Esophagus muscularis mucosa (tissue), 3 donors: Measurements from ENCODE around the gene SPRR2E.

Experiments used
- EP300 ChIP-seq: sonication (generic); formaldehyde crosslinking; IDR thresholded peaks from one replicate; pipeline ENCODE4 v1.6.1; 2017; ENCODE audit warnings: antibody characterized with exemption
- TF ChIP-seq, protein P1 (sequence below), 3 experiments: fragments of 200-600 bp in 2 of 3; fragments of 450-650 bp in 1 of 3; sonication (generic) in 2 of 3; IDR thresholded peaks; one replicate each; pipeline ENCODE4 v1.5.1; 2017 to 2019; ENCODE audit warnings: antibody characterized with exemption in 3 of 3, mild to moderate bottlenecking in 2 of 3, moderate library complexity in 1 of 3

DNA sequence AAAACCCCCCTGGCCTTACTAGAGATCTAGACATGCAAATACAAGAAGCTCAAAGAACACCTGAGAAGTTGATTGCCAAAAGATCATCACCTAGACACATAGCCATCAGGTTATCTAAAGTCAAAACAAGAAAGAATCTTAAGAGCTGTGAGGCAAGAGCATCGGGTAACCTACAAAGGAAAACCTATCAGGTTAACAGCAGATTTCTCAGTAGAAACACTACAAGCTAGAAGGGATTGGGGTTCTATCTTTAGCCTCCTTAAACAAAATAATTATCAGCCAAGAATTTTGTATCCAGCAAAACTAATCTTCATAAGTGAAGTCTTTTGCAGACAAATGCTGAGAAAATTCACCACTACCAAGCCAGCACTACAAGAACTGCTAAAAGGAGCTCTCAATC, 31.2 kb upstream of the SPRR2E start:
- no peak for TF ChIP-seq EP300
- TF ChIP-seq, protein P1, sequence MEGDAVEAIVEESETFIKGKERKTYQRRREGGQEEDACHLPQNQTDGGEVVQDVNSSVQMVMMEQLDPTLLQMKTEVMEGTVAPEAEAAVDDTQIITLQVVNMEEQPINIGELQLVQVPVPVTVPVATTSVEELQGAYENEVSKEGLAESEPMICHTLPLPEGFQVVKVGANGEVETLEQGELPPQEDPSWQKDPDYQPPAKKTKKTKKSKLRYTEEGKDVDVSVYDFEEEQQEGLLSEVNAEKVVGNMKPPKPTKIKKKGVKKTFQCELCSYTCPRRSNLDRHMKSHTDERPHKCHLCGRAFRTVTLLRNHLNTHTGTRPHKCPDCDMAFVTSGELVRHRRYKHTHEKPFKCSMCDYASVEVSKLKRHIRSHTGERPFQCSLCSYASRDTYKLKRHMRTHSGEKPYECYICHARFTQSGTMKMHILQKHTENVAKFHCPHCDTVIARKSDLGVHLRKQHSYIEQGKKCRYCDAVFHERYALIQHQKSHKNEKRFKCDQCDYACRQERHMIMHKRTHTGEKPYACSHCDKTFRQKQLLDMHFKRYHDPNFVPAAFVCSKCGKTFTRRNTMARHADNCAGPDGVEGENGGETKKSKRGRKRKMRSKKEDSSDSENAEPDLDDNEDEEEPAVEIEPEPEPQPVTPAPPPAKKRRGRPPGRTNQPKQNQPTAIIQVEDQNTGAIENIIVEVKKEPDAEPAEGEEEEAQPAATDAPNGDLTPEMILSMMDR (IDR thresholded peaks at IDR 0.05): no peak
